Transverse colon (tissue), 4 donors: Measurements from ENCODE around the gene NFIA. TPM values are rescaled to one million over a fixed set of nuclear protein-coding genes. Genes with fewer than 3 reads are reported as not detected.
"Not testable (repeated sequence)": the region's sequence is repeated elsewhere in the genome, so short reads cannot be mapped to it uniquely, and the experiment has no call there.

Experiments used
- DNase-seq: peaks from one replicate; pipeline ENCODE4 v3.0.0-alpha.2; 2019
- H3K27ac ChIP-seq, 4 donors: fragments of 200-600 bp; sonication (generic); 2 replicates each; pipeline ENCODE4 v1.5.1; 2016 to 2018; ENCODE audit warnings: inconsistent platforms in 4 of 4
- H3K27me3 ChIP-seq: fragments of 200-600 bp; sonication (generic); 2 replicates; pipeline ENCODE4 v1.5.1; 2017; ENCODE audit warnings: inconsistent platforms
- H3K36me3 ChIP-seq, 4 donors: fragments of 200-600 bp; sonication (generic); 2 replicates each; pipeline ENCODE4 v1.5.1; 2017 to 2019; ENCODE audit warnings: inconsistent platforms in 4 of 4
- H3K4me1 ChIP-seq, 4 donors: fragments of 200-600 bp; sonication (generic); 2 replicates each; pipeline ENCODE4 v1.5.1; 2017 to 2020; ENCODE audit warnings: inconsistent platforms in 4 of 4
- H3K4me3 ChIP-seq, 4 donors: fragments of 200-600 bp; sonication (generic); 1 replicate in 1 of 4; 2 replicates in 3 of 4; pipeline versions ENCODE4 v1.5.1 to v1.6.1; 2017 to 2019; ENCODE audit warnings: inconsistent platforms in 4 of 4
- H3K9me3 ChIP-seq, 2 donors: fragments of 200-600 bp; sonication (generic); 2 replicates each; pipeline ENCODE4 v1.5.1; 2017 to 2019; ENCODE audit warnings: inconsistent platforms in 2 of 2
- EP300 ChIP-seq: sonication (generic); formaldehyde crosslinking; IDR thresholded peaks from one replicate; pipeline ENCODE4 v1.6.1; 2017; ENCODE audit warnings: antibody characterized with exemption, low read depth
- POLR2A ChIP-seq: fragments of 450-650 bp; IDR thresholded peaks from one replicate; pipeline ENCODE4 v1.6.1; 2016; ENCODE audit warnings: antibody characterized with exemption, mild to moderate bottlenecking, moderate library complexity
- POLR2AphosphoS5 ChIP-seq, 3 donors: sonication (generic); formaldehyde crosslinking; IDR thresholded peaks; one replicate each; pipeline ENCODE4 v1.6.1; 2016; ENCODE audit warnings: antibody characterized with exemption in 3 of 3
- WGBS, 2 donors: methylation state at CpG; one replicate each; pipeline ENCODE4 v1.1.5; 2018; ENCODE audit warnings: low coverage in 1 of 2; 5-methylcytosine and 5-hydroxymethylcytosine counted together
- in situ Hi-C, 4 donors: fragments of 200-750 bp; cut with MboI; loops; one replicate each; pipeline versions ENCODE4 v1.15.0 to v1.15.1; 2017; ENCODE audit warnings: low sequenced_read_pairs in 3 of 4, low pct_ligation_motif_present in 1 of 4, low pct_unique_long_range_greater_than_20kb in 1 of 4
- intact Hi-C: fragments of 100-400 bp; cut with DNase I; formaldehyde crosslinking; loops from one replicate; pipeline ENCODE4 v1.15.1; 2023; ENCODE audit warnings: low total_unique reads
- total RNA-seq, 4 donors: library from RNA; depleted of rRNA; stranded (reverse); fragments of >200 nt; gene quantifications; one replicate each; pipeline ENCODE4 v1.1.0, GENCODE V29; 2016
- TF ChIP-seq, protein P1 (sequence below), 5 experiments: fragments of 200-600 bp in 3 of 5; fragments of 450-650 bp in 2 of 5; sonication (generic) in 3 of 5; IDR thresholded peaks; 1 replicate in 2 of 5; 2 replicates in 3 of 5; pipeline ENCODE4 v1.5.1; 2016 to 2017; ENCODE audit warnings: antibody characterized with exemption in 5 of 5, inconsistent platforms in 3 of 5, mild to moderate bottlenecking in 2 of 5, moderate library complexity in 1 of 5

NFIA gene
- total RNA-seq, 4 donors from 2014 or later = 17.3 to 37.2 (median 29.8) TPM

DNA sequence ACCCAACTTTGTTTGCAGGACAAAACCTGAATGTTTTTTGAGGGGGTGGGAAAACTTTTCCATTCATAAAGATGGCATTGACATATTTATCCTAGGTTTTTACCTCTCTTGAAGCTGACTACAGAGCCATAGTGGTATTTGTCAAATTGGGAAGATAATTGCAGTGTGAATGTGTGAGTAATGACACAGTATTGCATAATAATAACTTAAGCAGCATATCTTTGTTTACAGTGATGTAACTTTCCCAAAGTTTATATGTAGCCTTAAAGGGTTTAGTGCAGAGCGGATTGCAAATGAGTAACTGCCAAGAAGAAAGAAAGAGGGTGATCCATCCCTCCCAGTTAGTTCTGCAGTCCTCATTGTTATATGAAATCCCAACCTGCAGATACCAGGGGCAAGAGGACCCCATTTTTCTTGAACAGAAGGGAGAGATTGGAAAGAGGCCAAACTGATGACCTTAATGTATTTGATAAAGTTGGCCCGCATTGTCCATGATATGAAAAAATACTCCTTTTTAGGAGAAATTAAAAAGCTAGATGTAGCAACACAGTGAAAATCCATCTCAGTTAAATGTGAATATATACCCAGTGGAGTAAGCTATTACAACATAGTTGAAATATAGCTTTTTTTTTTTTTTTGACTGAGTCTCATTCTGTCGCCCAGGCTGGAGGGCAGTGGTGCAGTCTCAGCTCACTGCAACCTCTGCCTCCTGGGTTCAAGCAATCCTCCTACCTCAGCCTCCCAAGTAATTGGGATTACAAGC, 23.7 kb upstream of the NFIA start:
- 86% methylated on average over 3 of the region's 3 CpGs for WGBS, 2 donors
- Histone ChIP-seq H3K9me3 (no peaks in the 10 kb centered on the region), H3K4me1 (peaks cover 18 to 32% (median 25%) of the 10 kb centered on the region in 4 donors), H3K27ac (peak overlapping the region in 2 of 4 donors; percentile 79 to 96), H3K27me3 (no peaks in the 10 kb centered on the region), H3K4me3 (no peak overlapping the region), H3K36me3 (no peaks in the 10 kb centered on the region)
- in situ Hi-C loops = loop anchor here in 3 of 4 donors (10.0 to 25.0 kb wide), 4 partner anchors 276 to 579 kb away; no protein-coding TSS in a partner anchor
- TF ChIP-seq, protein P1, sequence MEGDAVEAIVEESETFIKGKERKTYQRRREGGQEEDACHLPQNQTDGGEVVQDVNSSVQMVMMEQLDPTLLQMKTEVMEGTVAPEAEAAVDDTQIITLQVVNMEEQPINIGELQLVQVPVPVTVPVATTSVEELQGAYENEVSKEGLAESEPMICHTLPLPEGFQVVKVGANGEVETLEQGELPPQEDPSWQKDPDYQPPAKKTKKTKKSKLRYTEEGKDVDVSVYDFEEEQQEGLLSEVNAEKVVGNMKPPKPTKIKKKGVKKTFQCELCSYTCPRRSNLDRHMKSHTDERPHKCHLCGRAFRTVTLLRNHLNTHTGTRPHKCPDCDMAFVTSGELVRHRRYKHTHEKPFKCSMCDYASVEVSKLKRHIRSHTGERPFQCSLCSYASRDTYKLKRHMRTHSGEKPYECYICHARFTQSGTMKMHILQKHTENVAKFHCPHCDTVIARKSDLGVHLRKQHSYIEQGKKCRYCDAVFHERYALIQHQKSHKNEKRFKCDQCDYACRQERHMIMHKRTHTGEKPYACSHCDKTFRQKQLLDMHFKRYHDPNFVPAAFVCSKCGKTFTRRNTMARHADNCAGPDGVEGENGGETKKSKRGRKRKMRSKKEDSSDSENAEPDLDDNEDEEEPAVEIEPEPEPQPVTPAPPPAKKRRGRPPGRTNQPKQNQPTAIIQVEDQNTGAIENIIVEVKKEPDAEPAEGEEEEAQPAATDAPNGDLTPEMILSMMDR (IDR thresholded peaks at IDR 0.05) = no peak
- peak in 2 of 3 donors; percentile 23 to 55 for TF ChIP-seq POLR2AphosphoS5 (IDR thresholded peaks at IDR 0.05)
- no peak for DNase-seq
- intact Hi-C loops = loop anchor here (10.0 kb wide), 1 partner anchor 196 kb away; no protein-coding TSS in a partner anchor

DNA sequence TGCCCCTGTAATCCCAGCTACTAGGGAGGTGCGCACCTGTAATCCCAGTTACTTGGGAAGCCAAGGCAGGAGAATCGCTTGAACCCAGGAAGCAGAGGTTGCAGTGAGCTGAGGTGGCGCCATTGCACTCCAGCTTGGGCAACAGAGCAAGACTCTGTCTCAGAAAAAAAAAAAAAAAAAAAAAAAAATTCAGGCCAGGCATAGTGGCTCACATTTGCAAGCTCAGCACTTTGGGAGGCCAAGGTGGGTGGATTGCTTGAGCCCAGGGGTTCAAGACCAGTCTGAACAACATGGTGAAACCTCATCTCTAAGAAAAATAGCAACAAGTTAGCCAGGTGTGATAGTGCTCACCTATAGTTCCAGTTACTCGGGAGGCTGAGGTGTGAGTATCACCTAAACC, 20.8 kb upstream of the NFIA start:
- in situ Hi-C loops = loop anchor here in 2 of 4 donors (25.0 kb wide), 2 partner anchors 276 to 576 kb away; no protein-coding TSS in a partner anchor
- DNase-seq, H3K27ac ChIP-seq, H3K4me3 ChIP-seq, H3K27me3 ChIP-seq, H3K9me3 ChIP-seq, H3K36me3 ChIP-seq, intact Hi-C loops, H3K4me1 ChIP-seq: not testable (repeated sequence)
- WGBS, 2 donors = 94% methylated on average over 4 of the region's 4 CpGs; no CpG with 5 or more reads in 1 of the 2 donors

DNA sequence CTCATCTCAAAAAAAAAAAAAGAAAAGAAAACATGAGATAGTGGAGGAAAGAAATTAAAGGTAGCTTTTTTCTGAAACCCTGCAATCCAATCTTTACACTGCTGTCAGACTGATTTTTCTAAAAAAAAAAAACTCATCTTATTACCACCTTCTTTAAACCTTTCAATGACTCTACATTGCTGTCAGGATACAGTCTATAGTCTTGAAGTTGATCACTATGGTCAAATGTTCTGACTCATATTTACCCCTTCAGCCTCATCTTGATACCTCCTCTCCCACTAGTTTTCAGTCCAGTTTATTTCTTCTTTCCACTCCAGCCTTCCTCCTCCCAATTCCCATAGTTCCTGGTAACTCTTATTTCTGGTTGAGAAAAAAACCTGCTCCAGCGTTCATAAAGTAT, 17.7 kb upstream of the NFIA start:
- TF ChIP-seq POLR2A = no peak
- TF ChIP-seq POLR2AphosphoS5 (IDR thresholded peaks at IDR 0.05) = no peak
- Histone ChIP-seq H3K36me3 (no peaks in the 10 kb centered on the region), H3K4me1 (peaks cover 0 to 3% (median 0%) of the 10 kb centered on the region in 4 donors), H3K27ac (no peak overlapping the region), H3K27me3 (no peaks in the 10 kb centered on the region), H3K9me3 (no peaks in the 10 kb centered on the region), H3K4me3 (no peak overlapping the region)
- DNase-seq = no peak
- 89 to 100% methylated on average over 1 of the region's 1 CpG for WGBS, 2 donors
- in situ Hi-C loops (loop anchor here in 2 of 4 donors (25.0 kb wide), 2 partner anchors 273 to 573 kb away; no protein-coding TSS in a partner anchor), intact Hi-C loops (no loop called here)

DNA sequence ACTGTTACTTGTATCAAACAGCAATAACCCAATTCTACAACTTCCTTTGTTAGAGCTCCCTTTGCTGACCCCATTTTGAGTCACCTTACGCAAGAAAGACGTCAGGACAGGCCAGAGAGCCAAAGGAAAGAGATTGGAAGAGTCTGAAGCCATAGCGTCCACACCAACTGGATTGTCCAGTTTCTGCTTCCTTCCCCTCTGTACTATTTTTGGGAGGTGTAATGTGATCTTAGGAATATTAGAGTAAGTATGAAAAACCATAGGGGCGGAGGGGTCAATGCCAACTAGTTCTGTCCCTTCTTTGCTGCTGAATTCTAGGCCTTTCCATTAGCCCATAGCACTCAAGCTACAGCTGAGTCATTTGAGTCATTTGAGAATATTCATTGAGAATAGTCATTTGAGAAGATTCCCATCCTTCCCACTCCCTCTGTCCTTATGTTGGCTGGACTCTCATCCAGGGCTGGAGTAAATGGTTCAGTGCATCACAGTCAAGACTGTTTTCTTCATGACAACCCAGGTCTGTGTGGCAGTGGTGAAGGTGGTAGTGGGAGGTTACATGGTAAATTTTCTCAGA, 14.8 kb upstream of the NFIA start:
- TF ChIP-seq POLR2AphosphoS5 (IDR thresholded peaks at IDR 0.05) (no peak), POLR2A (no peak), EP300 (no peak)
- TF ChIP-seq, protein P1 (IDR thresholded peaks at IDR 0.05) = no peak
- no peak overlapping the region for H3K27ac ChIP-seq
- intact Hi-C loops (no loop called here), in situ Hi-C loops (loop anchor here in 2 of 4 donors (25.0 kb wide), 2 partner anchors 270 to 570 kb away; no protein-coding TSS in a partner anchor)
- DNase-seq = no peak
- no peaks in the 10 kb centered on the region for H3K27me3 ChIP-seq
- WGBS, 2 donors = 85 to 95% methylated on average over 4 of the region's 4 CpGs
- peaks cover 0 to 3% (median 0%) of the 10 kb centered on the region in 4 donors for H3K4me1 ChIP-seq
- no peaks in the 10 kb centered on the region for H3K9me3 ChIP-seq
- H3K36me3 ChIP-seq = no peaks in the 10 kb centered on the region
- H3K4me3 ChIP-seq = no peak overlapping the region

DNA sequence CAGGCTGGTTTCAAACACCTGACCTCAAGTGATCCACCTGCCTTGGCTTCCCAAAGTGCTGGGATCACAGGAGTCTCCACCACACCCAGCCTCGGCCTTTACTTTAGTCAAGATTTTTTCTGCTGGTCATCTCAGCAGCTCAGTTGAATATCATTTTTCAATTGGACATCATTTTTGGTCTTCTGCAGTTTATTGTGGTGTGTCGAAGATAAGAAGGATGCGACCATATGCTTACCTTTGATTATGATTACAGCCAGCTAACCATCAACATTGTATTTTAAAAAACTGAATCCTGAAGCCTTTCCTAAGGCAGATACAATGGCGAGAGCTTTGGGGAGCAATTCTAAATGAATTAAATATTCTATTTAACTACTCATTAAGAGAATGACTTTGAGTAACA, 12.3 kb upstream of the NFIA start:
- H3K4me3 ChIP-seq = no peak overlapping the region
- 92 to 98% methylated on average over 4 of the region's 4 CpGs for WGBS, 2 donors
- intact Hi-C loops = no loop called here
- no peak for DNase-seq
- no peaks in the 10 kb centered on the region for H3K4me1 ChIP-seq
- no peaks in the 10 kb centered on the region for H3K36me3 ChIP-seq
- in situ Hi-C loops = loop anchor here in 2 of 4 donors (25.0 kb wide), 2 partner anchors 267 to 567 kb away; no protein-coding TSS in a partner anchor
- H3K9me3 ChIP-seq = no peaks in the 10 kb centered on the region
- no peaks in the 10 kb centered on the region for H3K27me3 ChIP-seq
- TF ChIP-seq POLR2AphosphoS5 (IDR thresholded peaks at IDR 0.05) (no peak), POLR2A (no peak), EP300 (no peak)
- TF ChIP-seq, protein P1 (IDR thresholded peaks at IDR 0.05) = no peak
- no peak overlapping the region for H3K27ac ChIP-seq
